K562 (cell line): ENCODE data around the gene NUAK2. TPM values are rescaled to one million over a fixed set of nuclear protein-coding genes. Genes with fewer than 3 reads are reported as not detected.
A peak's percentile ranks its signal among the peaks of the same experiment; 100 is the strongest.

ENCODE experiments used
- E2F4 ChIP-seq: sonication (generic); formaldehyde crosslinking; IDR thresholded peaks from 2 replicates; pipeline ENCODE4 v1.8.0; 2022; ENCODE audit warnings: mild to moderate bottlenecking, low read depth, missing genetic modification reagents
- GTF3C2 ChIP-seq: IDR thresholded peaks from 3 replicates; pipeline ENCODE4 v1.6.1; 2011; ENCODE audit warnings: borderline replicate concordance, mild to moderate bottlenecking, moderate library complexity; ENCODE audit not compliant: insufficient read length; ENCODE audit errors: extremely low read depth
- HDAC2 ChIP-seq: fragments of 450-650 bp; IDR thresholded peaks from 2 replicates; pipeline ENCODE4 v1.6.1; 2016; ENCODE audit warnings: mild to moderate bottlenecking
- HMG20A ChIP-seq: fragments of 450-650 bp; formaldehyde crosslinking; conservative IDR thresholded peaks from 2 replicates; pipeline ENCODE4 v1.4.0; 2020; ENCODE audit warnings: mild to moderate bottlenecking, mixed read lengths
- HSF4 ChIP-seq: fragments of 250-450 bp; sonication (Bioruptor Pico); IDR thresholded peaks from 2 replicates; pipeline ENCODE4 v2.1.2; 2022; ENCODE audit warnings: mild to moderate bottlenecking, moderate library complexity, borderline replicate concordance
- MEF2D ChIP-seq: conservative IDR thresholded peaks from 2 replicates; pipeline ENCODE4 v1.6.1; 2016; ENCODE audit warnings: low read depth, missing genetic modification characterization, missing compliant biosample characterization
- PHTF2 ChIP-seq: fragments of 250-450 bp; sonication (Bioruptor Pico); IDR thresholded peaks from 2 replicates; pipeline ENCODE4 v1.5.0; 2021; ENCODE audit warnings: mild to moderate bottlenecking
- PRDM10 ChIP-seq: fragments of 450-650 bp; IDR thresholded peaks from 2 replicates; pipeline ENCODE4 v1.6.1; 2018; ENCODE audit not compliant: partially characterized antibody
- RBM17 ChIP-seq: fragments of 200-400 bp; formaldehyde crosslinking; IDR thresholded peaks from 2 replicates; pipeline ENCODE4 v1.6.1; 2017; ENCODE audit warnings: low read depth, mild to moderate bottlenecking, low read length, borderline replicate concordance
- RBM22 ChIP-seq: fragments of 200-400 bp; formaldehyde crosslinking; IDR thresholded peaks from 2 replicates; pipeline ENCODE4 v1.6.1; 2018; ENCODE audit warnings: low read length, low read depth; ENCODE audit not compliant: poor library complexity, severe bottlenecking
- SETDB1 ChIP-seq: IDR thresholded peaks from one replicate; pipeline ENCODE4 v1.6.1; 2012; ENCODE audit warnings: low read length, control low read depth, inconsistent platforms
- SIN3B ChIP-seq: fragments of 450-650 bp; IDR thresholded peaks from 2 replicates; pipeline ENCODE4 v1.6.1; 2017; ENCODE audit warnings: low read depth, mild to moderate bottlenecking, moderate library complexity
- TAF7 ChIP-seq: fragments of 450-650 bp; IDR thresholded peaks from 2 replicates; pipeline ENCODE4 v1.6.1; 2016; ENCODE audit warnings: missing genetic modification characterization, missing compliant biosample characterization
- TEAD1 ChIP-seq, 2 experiments: fragments of 450-650 bp in 1 of 2; sonication (generic) in 1 of 2; formaldehyde crosslinking; IDR thresholded peaks; 2 replicates each; pipeline versions ENCODE4 v1.4.0 to v1.8.0; 2020 to 2022; ENCODE audit warnings: mild to moderate bottlenecking in 2 of 2, missing genetic modification reagents in 1 of 2
- TOE1 ChIP-seq, 2 experiments: fragments of 450-650 bp in 1 of 2; sonication (generic) in 1 of 2; formaldehyde crosslinking in 1 of 2; IDR thresholded peaks; 2 replicates each; pipeline versions ENCODE4 v1.7.1 to v1.8.0; 2016 to 2022; ENCODE audit warnings: borderline replicate concordance in 2 of 2, mild to moderate bottlenecking in 2 of 2, antibody characterized with exemption in 1 of 2, inconsistent platforms in 1 of 2, low read depth in 1 of 2, missing genetic modification reagents in 1 of 2, moderate library complexity in 1 of 2
- ZNF165 ChIP-seq: fragments of 250-450 bp; sonication (Bioruptor Pico); IDR thresholded peaks from 2 replicates; pipeline ENCODE4 v1.4.0; 2020; ENCODE audit warnings: borderline replicate concordance
- ZNF217 ChIP-seq: sonication (generic); formaldehyde crosslinking; IDR thresholded peaks from 2 replicates; pipeline ENCODE4 v1.8.0; 2022; ENCODE audit warnings: mild to moderate bottlenecking, missing genetic modification reagents
- ZNF224 ChIP-seq: sonication (generic); formaldehyde crosslinking; IDR thresholded peaks from 2 replicates; pipeline ENCODE4 v1.8.0; 2022; ENCODE audit warnings: mild to moderate bottlenecking, missing genetic modification reagents
- ZNF239 ChIP-seq: fragments of 250-450 bp; sonication (Bioruptor Pico); IDR thresholded peaks from 2 replicates; pipeline ENCODE4 v1.4.0; 2020; ENCODE audit warnings: mild to moderate bottlenecking
- ZNF79 ChIP-seq: fragments of 250-450 bp; sonication (Bioruptor Pico); IDR thresholded peaks from 2 replicates; pipeline ENCODE4 v1.4.0; 2020; ENCODE audit warnings: low read depth, mild to moderate bottlenecking, moderate library complexity
- polyA plus RNA-seq, 8 experiments: library from polyadenylated mRNA; depleted of rRNA in 4 of 8; stranded (reverse) in 5 of 8; unstranded in 3 of 8; fragments of >200 nt; fragmentation: Nextera tagmentation in 2 of 8; fragmentation: Illumina TruSeq in 1 of 8; extraction: Ambion mirVana in 2 of 8; extraction: Trizol in 1 of 8; gene quantifications; 2 replicates each; pipeline versions ENCODE4 v1.2.1 to v1.2.3, GENCODE V29; 2011 to 2014; ENCODE audit warnings: inconsistent platforms in 1 of 8, missing spikeins in 1 of 8
- total RNA-seq, 7 experiments: library from RNA; depleted of rRNA in 6 of 7; stranded (reverse); fragments of >200 nt in 6 of 7; fragmentation: Illumina TruSeq in 2 of 7; extraction: Trizol in 2 of 7; gene quantifications; 2 replicates each; pipeline versions ENCODE4 v1.2.1 to v1.2.3, GENCODE V29; 2011 to 2021; ENCODE audit warnings: low replicate concordance in 1 of 7

Gene NUAK2
- total and polyA plus RNA-seq, 9 of the 15 experiments (the other 6 are each of a cell fraction or from before 2014, with no cell fraction given) = 0.04 to 0.44 (median 0.14) TPM

GRCh38 chr1:205284420-205285144 lies 37.0 kb downstream of the NUAK2 start (continued):
- TF ChIP-seq GTF3C2 (no peak), RBM22 (no peak), E2F4 (no peak), PRDM10 (peak; percentile 62), MEF2D (tag) (no peak), ZNF239 (CRISPR knock-in tag) (no peak), ZNF224 (CRISPR knock-in tag) (no peak), TOE1 (IDR thresholded peaks at IDR 0.05; ENCODE audit: borderline replicate concordance) (peak; percentile 24; the same call in 1 of the 2 replicates), TOE1 (CRISPR knock-in tag; IDR thresholded peaks at IDR 0.05; ENCODE audit: borderline replicate concordance, low read depth) (no peak), HMG20A (CRISPR knock-in tag) (no peak), ZNF217 (CRISPR knock-in tag) (no peak), SETDB1 (no peak), HDAC2 (peak; percentile 70), TEAD1 (CRISPR knock-in tag; IDR thresholded peaks at IDR 0.05) (no peak), PHTF2 (CRISPR knock-in tag) (no peak), ZNF79 (CRISPR knock-in tag) (no peak), SIN3B (no peak), HSF4 (CRISPR knock-in tag) (no peak), ZNF165 (CRISPR knock-in tag) (no peak), RBM17 (no peak), TAF7 (tag) (no peak)
